Measurements from ENCODE around the gene SRMS. TPM values are rescaled to one million over a fixed set of nuclear protein-coding genes. Genes with fewer than 3 reads are reported as not detected.

The SRMS gene
- total RNA-seq, 1 donor from 2014 or later, result not detected

GRCh38 chr20:63492518-63492917 is 55.0 kb downstream of the SRMS start:
- H3K36me3 ChIP-seq (ENCODE audit: control insufficient read depth in 3 of 3, insufficient read depth in 3 of 3, low read length in 3 of 3), result peaks cover 39 to 81% (median 69%) of the 10 kb centered on the region in 3 donors
- peaks cover 23 to 57% (median 38%) of the 10 kb centered on the region in 3 donors for H3K4me1 ChIP-seq (ENCODE audit: control insufficient read depth in 3 of 3, insufficient read depth in 3 of 3, low read length in 3 of 3)
- no peaks in the 10 kb centered on the region for H3K9me3 ChIP-seq (ENCODE audit: control insufficient read depth in 3 of 3, low read length in 3 of 3)
- no peak overlapping the region for H3K9ac ChIP-seq (ENCODE audit: low read depth in 1 of 3, low read length in 3 of 3)
- H3K27me3 ChIP-seq (ENCODE audit: control insufficient read depth in 3 of 3, insufficient read depth in 3 of 3, low read length in 3 of 3), result peaks cover 0 to 19% (median 6%) of the 10 kb centered on the region in 3 donors
- no peak overlapping the region for H3K27ac ChIP-seq (ENCODE audit: low read depth, low read length)
- no peak overlapping the region for H3K4me3 ChIP-seq (ENCODE audit: low read length in 3 of 3)

GRCh38 chr20:63491635-63492230 is 55.8 kb downstream of the SRMS start:
- Histone ChIP-seq H3K27me3 (ENCODE audit: control insufficient read depth in 3 of 3, insufficient read depth in 3 of 3, low read length in 3 of 3) (peaks cover 0 to 14% (median 9%) of the 10 kb centered on the region in 3 donors), H3K9ac (ENCODE audit: low read depth in 1 of 3, low read length in 3 of 3) (no peak overlapping the region), H3K36me3 (ENCODE audit: control insufficient read depth in 3 of 3, insufficient read depth in 3 of 3, low read length in 3 of 3) (peaks cover 42 to 78% (median 71%) of the 10 kb centered on the region in 3 donors), H3K4me1 (ENCODE audit: control insufficient read depth in 3 of 3, insufficient read depth in 3 of 3, low read length in 3 of 3) (peaks cover 20 to 49% (median 37%) of the 10 kb centered on the region in 3 donors), H3K4me3 (ENCODE audit: low read length in 3 of 3) (no peak overlapping the region), H3K9me3 (ENCODE audit: control insufficient read depth in 3 of 3, low read length in 3 of 3) (no peaks in the 10 kb centered on the region), H3K27ac (ENCODE audit: low read depth, low read length) (no peak overlapping the region)

GRCh38 chr20:63491078-63491477 is 56.5 kb downstream of the SRMS start:
- Histone ChIP-seq H3K36me3 (ENCODE audit: control insufficient read depth in 3 of 3, insufficient read depth in 3 of 3, low read length in 3 of 3) (peaks cover 42 to 75% (median 71%) of the 10 kb centered on the region in 3 donors), H3K27me3 (ENCODE audit: control insufficient read depth in 3 of 3, insufficient read depth in 3 of 3, low read length in 3 of 3) (peaks cover 0 to 14% (median 9%) of the 10 kb centered on the region in 3 donors), H3K4me1 (ENCODE audit: control insufficient read depth in 3 of 3, insufficient read depth in 3 of 3, low read length in 3 of 3) (peaks cover 14 to 43% (median 30%) of the 10 kb centered on the region in 3 donors), H3K9me3 (ENCODE audit: control insufficient read depth in 3 of 3, low read length in 3 of 3) (no peaks in the 10 kb centered on the region), H3K4me3 (ENCODE audit: low read length in 3 of 3) (no peak overlapping the region), H3K27ac (ENCODE audit: low read depth, low read length) (no peak overlapping the region), H3K9ac (ENCODE audit: low read depth in 1 of 3, low read length in 3 of 3) (peak overlapping the region in 1 of 3 donors; percentile 33)

Other genes with a start within 250 kb of the SRMS start
- 0.52 TPM for gene CHRNA4, start 186.4 kb downstream of the SRMS start, total RNA-seq
- 1.6 TPM for gene KCNQ2, start 75.1 kb downstream of the SRMS start, total RNA-seq
- gene EEF1A2, start 48.7 kb downstream of the SRMS start, total RNA-seq, result 255 TPM
- gene PPDPF, start 27.0 kb downstream of the SRMS start, total RNA-seq, result 24.0 TPM
- not detected for gene PTK6, start 10.4 kb downstream of the SRMS start, total RNA-seq
- gene FNDC11, start 6.4 kb upstream of the SRMS start, total RNA-seq, result 0.52 TPM
- 12.5 TPM for gene HELZ2, start 26.5 kb upstream of the SRMS start, total RNA-seq
- 5.7 TPM for gene GMEB2, start 79.4 kb upstream of the SRMS start, total RNA-seq
- 10.4 TPM for gene STMN3, start 105.7 kb upstream of the SRMS start, total RNA-seq
- 4.7 TPM for gene RTEL1, start 110.6 kb upstream of the SRMS start, total RNA-seq
- not detected for gene TNFRSF6B, start 148.9 kb upstream of the SRMS start, total RNA-seq
- 13.0 TPM for gene ARFRP1, start 160.2 kb upstream of the SRMS start, total RNA-seq
- 6.8 TPM for gene ZGPAT, start 160.3 kb upstream of the SRMS start, total RNA-seq
- 0.52 TPM for gene LIME1, start 188.9 kb upstream of the SRMS start, total RNA-seq
- gene SLC2A4RG, start 192.0 kb upstream of the SRMS start, total RNA-seq, result 10.4 TPM